ENCODE results near the gene CTIF. TPM values are rescaled to one million over a fixed set of nuclear protein-coding genes. Genes with fewer than 3 reads are reported as not detected.

Gene CTIF
- total RNA-seq, 1 donor from 2014 or later: 4.2 TPM

- intact Hi-C loops (cut with micrococcal nuclease): no loop called here
These were observed 353.5 kb downstream of the CTIF start for GRCh38 chr18:48892146-48892855.

GRCh38 chr18:48893061-48893607 is 354.3 kb downstream of the CTIF start:
- intact Hi-C loops (cut with micrococcal nuclease): no loop called here

- intact Hi-C loops (cut with micrococcal nuclease): no loop called here
These were observed 355.1 kb downstream of the CTIF start for GRCh38 chr18:48893608-48894600.

GRCh38 chr18:48894799-48895346 is 356.0 kb downstream of the CTIF start:
- intact Hi-C loops (cut with micrococcal nuclease): no loop called here

- intact Hi-C loops (cut with micrococcal nuclease): no loop called here
These were observed 357.6 kb downstream of the CTIF start for GRCh38 chr18:48896326-48896874.

GRCh38 chr18:48896875-48897511 is 358.2 kb downstream of the CTIF start:
- intact Hi-C loops (cut with micrococcal nuclease): no loop called here

GRCh38 chr18:48897531-48897930 is 358.7 kb downstream of the CTIF start:
- intact Hi-C loops (cut with micrococcal nuclease): no loop called here

- intact Hi-C loops (cut with micrococcal nuclease): no loop called here
These were observed 359.7 kb downstream of the CTIF start for GRCh38 chr18:48898521-48898920.

- intact Hi-C loops (cut with micrococcal nuclease): no loop called here
These were observed 360.8 kb downstream of the CTIF start for GRCh38 chr18:48899558-48900174.

- intact Hi-C loops (cut with micrococcal nuclease): no loop called here
These were observed 361.6 kb downstream of the CTIF start for GRCh38 chr18:48900469-48900868.

GRCh38 chr18:48901145-48902022 is 362.6 kb downstream of the CTIF start:
- intact Hi-C loops (cut with micrococcal nuclease): no loop called here

- intact Hi-C loops (cut with micrococcal nuclease): no loop called here
These were observed 363.4 kb downstream of the CTIF start for GRCh38 chr18:48902023-48902855.

GRCh38 chr18:48902856-48903601 is 364.2 kb downstream of the CTIF start:
- intact Hi-C loops (cut with micrococcal nuclease): no loop called here

- intact Hi-C loops (cut with micrococcal nuclease): no loop called here
These were observed 365.3 kb downstream of the CTIF start for GRCh38 chr18:48904091-48904490.

GRCh38 chr18:48904847-48905394 is 366.1 kb downstream of the CTIF start:
- intact Hi-C loops (cut with micrococcal nuclease): no loop called here

GRCh38 chr18:48905513-48905912 is 366.7 kb downstream of the CTIF start:
- intact Hi-C loops (cut with micrococcal nuclease): no loop called here

GRCh38 chr18:48908916-48909315 is 370.1 kb downstream of the CTIF start:
- intact Hi-C loops (cut with micrococcal nuclease): no loop called here

- intact Hi-C loops (cut with micrococcal nuclease): no loop called here
These were observed 370.9 kb downstream of the CTIF start for GRCh38 chr18:48909721-48910120.
